Loucy (cell line): Measurements from ENCODE around the gene PIGN.

Source experiments
- H2AFZ ChIP-seq: fragments of 200-600 bp; sonication (generic); 2 replicates; pipeline ENCODE4 v1.6.0; 2016; ENCODE audit warnings: antibody characterized with exemption, mild to moderate bottlenecking, low read length, moderate library complexity
- H3F3A ChIP-seq: fragments of 200-600 bp; 2 replicates; pipeline ENCODE4 v1.6.0; 2016; ENCODE audit warnings: antibody characterized with exemption, low read depth, mild to moderate bottlenecking
- H3K27me3 ChIP-seq: fragments of 200-600 bp; sonication (generic); 2 replicates; pipeline ENCODE4 v1.6.1; 2014; ENCODE audit warnings: low read length, mild to moderate bottlenecking; ENCODE audit not compliant: insufficient read depth, poor library complexity, severe bottlenecking
- H3K36me3 ChIP-seq: fragments of 200-600 bp; sonication (generic); 2 replicates; pipeline ENCODE4 v1.6.1; 2016; ENCODE audit warnings: low read length; ENCODE audit not compliant: insufficient read depth
- H3K4me1 ChIP-seq: fragments of 200-600 bp; sonication (generic); 2 replicates; pipeline ENCODE4 v1.5.1; 2014; ENCODE audit warnings: low read length, mild to moderate bottlenecking; ENCODE audit not compliant: insufficient read depth, poor library complexity, severe bottlenecking
- H3K4me2 ChIP-seq: fragments of 200-600 bp; sonication (generic); 2 replicates; pipeline ENCODE4 v1.6.0; 2014; ENCODE audit warnings: antibody characterized with exemption, low read length, low read depth, mild to moderate bottlenecking; ENCODE audit not compliant: poor library complexity, severe bottlenecking
- H3K4me3 ChIP-seq: fragments of 200-600 bp; sonication (generic); 2 replicates; pipeline ENCODE4 v1.5.1; 2014; ENCODE audit warnings: low read length, mild to moderate bottlenecking, mixed read lengths; ENCODE audit not compliant: poor library complexity, severe bottlenecking
- H3K79me2 ChIP-seq: fragments of 200-600 bp; sonication (generic); 2 replicates; pipeline ENCODE4 v1.6.1; 2014; ENCODE audit warnings: low read length; ENCODE audit not compliant: insufficient read depth
- H3K9ac ChIP-seq: fragments of 200-600 bp; sonication (generic); 2 replicates; pipeline ENCODE4 v1.6.0; 2014; ENCODE audit warnings: mild to moderate bottlenecking, low read depth, low read length, moderate library complexity; ENCODE audit not compliant: poor library complexity, severe bottlenecking
- H3K9me2 ChIP-seq: fragments of 200-600 bp; sonication (generic); replicated peaks from 2 replicates; pipeline ENCODE4 v1.6.1; 2016; ENCODE audit warnings: low read depth, low read length, mixed read lengths
- H3K9me3 ChIP-seq: fragments of 200-600 bp; sonication (generic); 2 replicates; pipeline ENCODE4 v1.6.1; 2014; ENCODE audit warnings: mild to moderate bottlenecking, antibody characterized with exemption, low read length, low read depth; ENCODE audit not compliant: insufficient read depth
- H4K20me1 ChIP-seq: fragments of 200-600 bp; sonication (generic); 2 replicates; pipeline ENCODE4 v1.6.0; 2014; ENCODE audit warnings: antibody characterized with exemption, low read length, mild to moderate bottlenecking; ENCODE audit not compliant: insufficient read depth, poor library complexity, severe bottlenecking
- CTCF ChIP-seq: fragments of 200-600 bp; sonication (generic); conservative IDR thresholded peaks from 2 replicates; pipeline ENCODE4 v1.5.1; 2014; ENCODE audit warnings: mild to moderate bottlenecking, antibody characterized with exemption, low read length
- EZH2phosphoT487 ChIP-seq: fragments of 200-600 bp; IDR thresholded peaks from 2 replicates; pipeline ENCODE4 v1.6.1; 2018; ENCODE audit warnings: antibody characterized with exemption, mild to moderate bottlenecking, moderate library complexity, borderline replicate concordance

Gene PIGN

GRCh38 chr18:62081248-62081647, 105.6 kb downstream of the PIGN start:
- Histone ChIP-seq H3K79me2 (no peaks in the 10 kb centered on the region), H3F3A (no peaks in the 10 kb centered on the region), H3K9ac (no peak overlapping the region), H3K9me2 (no peaks in the 10 kb centered on the region), H3K4me3 (no peak overlapping the region), H4K20me1 (no peaks in the 10 kb centered on the region), H3K4me2 (no peak overlapping the region), H3K4me1 (peaks cover 6% of the 10 kb centered on the region), H3K27me3 (no peaks in the 10 kb centered on the region), H3K9me3 (no peaks in the 10 kb centered on the region), H3K36me3 (no peaks in the 10 kb centered on the region), H2AFZ (no peak overlapping the region)
- TF ChIP-seq CTCF (no peak), EZH2phosphoT487 (no peak)

GRCh38 chr18:62080172-62080900, 106.5 kb downstream of the PIGN start:
- H4K20me1 ChIP-seq, result no peaks in the 10 kb centered on the region
- H3K9me2 ChIP-seq, result no peaks in the 10 kb centered on the region
- H3K36me3 ChIP-seq, result no peaks in the 10 kb centered on the region
- H3K4me2 ChIP-seq, result no peak overlapping the region
- no peaks in the 10 kb centered on the region for H3K9me3 ChIP-seq
- H3K79me2 ChIP-seq, result no peaks in the 10 kb centered on the region
- TF ChIP-seq CTCF (no peak), EZH2phosphoT487 (no peak)
- H3F3A ChIP-seq, result no peaks in the 10 kb centered on the region
- no peak overlapping the region for H2AFZ ChIP-seq
- peaks cover under 1% of the 10 kb centered on the region for H3K4me1 ChIP-seq
- H3K4me3 ChIP-seq, result no peak overlapping the region
- no peak overlapping the region for H3K9ac ChIP-seq
- H3K27me3 ChIP-seq, result no peaks in the 10 kb centered on the region

DNA sequence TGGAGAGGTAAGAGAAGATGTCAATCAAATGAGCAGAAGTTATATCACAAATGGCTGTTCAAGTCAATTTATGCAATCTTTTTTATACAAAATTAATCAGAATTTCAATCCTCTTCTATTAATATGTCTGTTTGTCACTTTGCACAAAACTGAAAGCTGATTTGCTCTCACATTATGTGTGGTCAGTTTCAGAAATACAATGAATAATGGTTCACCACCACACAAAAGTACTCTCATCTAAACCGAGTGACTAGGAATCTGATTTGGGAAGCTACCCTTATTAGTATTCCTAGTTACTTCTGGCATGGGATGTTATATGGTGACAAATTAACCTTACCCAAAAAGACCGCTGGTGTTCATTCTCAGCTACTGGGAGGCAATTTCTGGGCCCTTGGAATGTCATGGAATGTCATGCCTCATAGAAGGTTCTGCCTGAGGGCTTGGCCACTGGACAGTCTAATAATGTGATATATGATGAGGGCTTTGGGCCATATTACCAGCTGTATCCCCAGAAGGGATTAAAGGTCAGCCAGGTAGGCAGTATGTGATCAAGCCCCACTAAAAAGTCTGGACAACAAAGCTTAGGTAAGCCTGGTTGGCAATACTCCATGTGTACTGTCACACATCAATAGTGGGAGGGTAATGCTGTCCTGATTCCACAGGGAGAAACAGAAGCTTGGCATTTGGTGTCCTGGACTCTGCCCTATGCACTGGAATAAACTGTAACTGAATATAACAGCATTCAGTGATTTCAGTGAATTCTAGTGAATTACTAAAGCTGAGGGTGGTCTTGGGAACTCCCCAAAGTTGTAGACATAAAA, 113.2 kb downstream of the PIGN start:
- TF ChIP-seq CTCF, result no peak
- no peak for TF ChIP-seq EZH2phosphoT487

More for the DNA sequence above, 113.2 kb downstream of the PIGN start:
- Histone ChIP-seq H3K4me3 (no peak overlapping the region), H3K4me2 (no peak overlapping the region), H3K27me3 (no peaks in the 10 kb centered on the region), H3K36me3 (no peaks in the 10 kb centered on the region), H3K9me2 (no peaks in the 10 kb centered on the region), H3F3A (no peaks in the 10 kb centered on the region), H3K9ac (no peak overlapping the region), H3K79me2 (no peaks in the 10 kb centered on the region), H3K9me3 (no peaks in the 10 kb centered on the region), H4K20me1 (no peaks in the 10 kb centered on the region), H2AFZ (no peak overlapping the region), H3K4me1 (peaks cover 5% of the 10 kb centered on the region)
